ENCODE data around the gene BRCC3. TPM values are rescaled to one million over a fixed set of nuclear protein-coding genes. Genes with fewer than 3 reads are reported as not detected.

BRCC3 gene
- total RNA-seq, 1 experiment from 2014 or later = 37.4 TPM

GRCh38 chrX:155031657-155032056 is 39.7 kb upstream of the BRCC3 start:
- ChIA-PET POLR2A (no interaction called here), CTCF (no interaction called here)
- intact Hi-C loops (cut with micrococcal nuclease; ENCODE audit: unreplicated experiment) (no loop called here), in situ Hi-C loops (cut with HindIII; ENCODE audit: low pct_unique_long_range_greater_than_20kb, low sequenced_read_pairs) (no loop called here)
- peaks cover 13% of the 10 kb centered on the region for H3K4me1 ChIP-seq (ENCODE audit: control insufficient read depth, insufficient read depth, low read length)
- peaks cover 3% of the 10 kb centered on the region; the same call in 1 of the 2 replicates for H3K9me3 ChIP-seq (ENCODE audit: control insufficient read depth, insufficient read depth, low read depth, low read length)
- no peaks in the 10 kb centered on the region for H3K36me3 ChIP-seq (ENCODE audit: control insufficient read depth, insufficient read depth, low read length)
- no peak for DNase-seq (ENCODE audit: low read depth, low spot score)
- no peak overlapping the region for H3K4me3 ChIP-seq (ENCODE audit: low read depth in 2 of 2, low read length in 2 of 2)
- BruUV-seq (replicated peaks) = no TSS peak
- H3K27ac ChIP-seq (ENCODE audit: low read length) = no peak overlapping the region; the same call in 1 of the 2 replicates
- no peaks in the 10 kb centered on the region for H3K27me3 ChIP-seq (ENCODE audit: control insufficient read depth, insufficient read depth, low read length)
- ATAC-seq = no peak
- TF ChIP-seq SIN3A (IDR thresholded peaks at IDR 0.05; ENCODE audit: borderline replicate concordance, insufficient read depth, low read depth, low read length) (no peak), POLR2AphosphoS5 (IDR thresholded peaks at IDR 0.05; ENCODE audit: low read depth, low read length) (no peak), REST (IDR thresholded peaks at IDR 0.05; ENCODE audit: insufficient read depth in 1 of 2, low read depth in 2 of 2, low read length in 1 of 2) (no peak), TCF7L2 (IDR thresholded peaks at IDR 0.05; ENCODE audit: low read depth, low read length) (no peak)
- TF ChIP-seq, protein P1, sequence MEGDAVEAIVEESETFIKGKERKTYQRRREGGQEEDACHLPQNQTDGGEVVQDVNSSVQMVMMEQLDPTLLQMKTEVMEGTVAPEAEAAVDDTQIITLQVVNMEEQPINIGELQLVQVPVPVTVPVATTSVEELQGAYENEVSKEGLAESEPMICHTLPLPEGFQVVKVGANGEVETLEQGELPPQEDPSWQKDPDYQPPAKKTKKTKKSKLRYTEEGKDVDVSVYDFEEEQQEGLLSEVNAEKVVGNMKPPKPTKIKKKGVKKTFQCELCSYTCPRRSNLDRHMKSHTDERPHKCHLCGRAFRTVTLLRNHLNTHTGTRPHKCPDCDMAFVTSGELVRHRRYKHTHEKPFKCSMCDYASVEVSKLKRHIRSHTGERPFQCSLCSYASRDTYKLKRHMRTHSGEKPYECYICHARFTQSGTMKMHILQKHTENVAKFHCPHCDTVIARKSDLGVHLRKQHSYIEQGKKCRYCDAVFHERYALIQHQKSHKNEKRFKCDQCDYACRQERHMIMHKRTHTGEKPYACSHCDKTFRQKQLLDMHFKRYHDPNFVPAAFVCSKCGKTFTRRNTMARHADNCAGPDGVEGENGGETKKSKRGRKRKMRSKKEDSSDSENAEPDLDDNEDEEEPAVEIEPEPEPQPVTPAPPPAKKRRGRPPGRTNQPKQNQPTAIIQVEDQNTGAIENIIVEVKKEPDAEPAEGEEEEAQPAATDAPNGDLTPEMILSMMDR (IDR thresholded peaks at IDR 0.05) = no peak

DNA sequence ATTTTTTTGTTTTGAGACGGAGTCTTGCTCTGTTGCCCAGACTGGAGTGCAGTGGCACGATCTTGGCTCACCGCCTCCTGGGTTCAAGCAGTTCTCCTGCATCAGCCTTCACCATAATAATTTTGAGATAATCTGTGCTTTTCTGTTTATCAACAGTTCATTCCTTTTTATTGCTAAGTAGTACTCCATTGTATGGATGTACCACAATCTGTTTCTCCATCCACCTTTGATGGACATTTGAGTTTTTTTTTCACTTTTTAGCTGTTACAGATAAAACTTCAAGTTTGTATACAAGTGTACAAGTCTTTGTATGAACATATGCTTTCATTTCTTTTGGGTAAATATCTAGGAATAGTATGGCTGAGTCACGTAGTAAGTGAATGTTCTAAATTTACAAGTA is 35.6 kb upstream of the BRCC3 start:
- TF ChIP-seq, protein P1 (IDR thresholded peaks at IDR 0.05) = no peak
- no peak for TF ChIP-seq POLR2AphosphoS5 (IDR thresholded peaks at IDR 0.05; ENCODE audit: low read depth, low read length)
- no peak for TF ChIP-seq SIN3A (IDR thresholded peaks at IDR 0.05; ENCODE audit: borderline replicate concordance, insufficient read depth, low read depth, low read length)
- no peak for TF ChIP-seq TCF7L2 (IDR thresholded peaks at IDR 0.05; ENCODE audit: low read depth, low read length)
- no peak for TF ChIP-seq REST (IDR thresholded peaks at IDR 0.05; ENCODE audit: insufficient read depth in 1 of 2, low read depth in 2 of 2, low read length in 1 of 2)
- no peak for ATAC-seq
- Histone ChIP-seq H3K27ac (ENCODE audit: low read length) (no peak overlapping the region), H3K4me1 (ENCODE audit: control insufficient read depth, insufficient read depth, low read length) (no peaks in the 10 kb centered on the region), H3K27me3 (ENCODE audit: control insufficient read depth, insufficient read depth, low read length) (no peaks in the 10 kb centered on the region), H3K4me3 (ENCODE audit: low read depth in 2 of 2, low read length in 2 of 2) (no peak overlapping the region), H3K9me3 (ENCODE audit: control insufficient read depth, insufficient read depth, low read depth, low read length) (peaks cover 3% of the 10 kb centered on the region; the same call in 1 of the 2 replicates), H3K36me3 (ENCODE audit: control insufficient read depth, insufficient read depth, low read length) (no peaks in the 10 kb centered on the region)
- no TSS peak for BruUV-seq (replicated peaks)
- in situ Hi-C loops (cut with HindIII; ENCODE audit: low pct_unique_long_range_greater_than_20kb, low sequenced_read_pairs) (no loop called here), intact Hi-C loops (cut with micrococcal nuclease; ENCODE audit: unreplicated experiment) (no loop called here)
- no peak for DNase-seq (ENCODE audit: low read depth, low spot score)
- POLR2A ChIA-PET = no interaction called here
- CTCF ChIA-PET = no interaction called here
